ENCODE measurements around the gene ACTL6A. TPM values are rescaled to one million over a fixed set of nuclear protein-coding genes. Genes with fewer than 3 reads are reported as not detected.

The ACTL6A gene
- total RNA-seq, 2 experiments from 2014 or later = 19.0 to 19.3 TPM

DNA sequence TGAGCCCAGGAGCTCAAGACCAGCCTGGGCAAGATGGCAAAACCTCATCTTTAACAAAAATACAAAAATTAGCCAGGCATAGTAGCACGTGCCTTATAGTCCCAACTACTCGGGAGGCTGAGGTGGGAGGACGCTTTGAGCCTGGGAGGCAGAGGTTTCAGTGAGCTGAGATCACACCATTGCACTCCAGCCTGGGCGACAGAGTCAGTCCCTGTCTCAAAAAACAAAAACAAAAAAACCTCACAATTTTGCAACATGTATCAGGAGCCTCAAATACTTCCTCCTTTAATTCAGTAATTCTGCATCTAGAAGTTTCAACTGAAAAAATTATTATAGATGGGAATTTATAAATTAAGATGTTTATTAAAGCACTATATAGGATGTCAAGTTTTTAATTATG, 40.6 kb downstream of the ACTL6A start:
- DNase-seq = no peak
- Histone ChIP-seq H3K27ac (ENCODE audit: low read depth in 1 of 2, low read length in 2 of 2) (no peak overlapping the region), H3K27me3 (ENCODE audit: control insufficient read depth in 1 of 2, insufficient read depth in 2 of 2, low read length in 2 of 2) (no peaks in the 10 kb centered on the region), H3K36me3 (ENCODE audit: insufficient read depth, low read length) (peaks cover 31% of the 10 kb centered on the region), H3K4me1 (ENCODE audit: insufficient read depth, low read length) (peaks cover 17% of the 10 kb centered on the region), H3K9me3 (ENCODE audit: control insufficient read depth in 1 of 2, insufficient read depth in 1 of 2, low read length in 2 of 2) (no peaks in the 10 kb centered on the region), H3K4me3 (ENCODE audit: low read length) (no peak overlapping the region)
- no peak for ATAC-seq (ENCODE audit: poor library complexity)
- POLR2A ChIA-PET = interaction anchor here (0.6 kb wide), 1 partner anchor 30 kb away, joined by 3 read pairs; no protein-coding TSS in a partner anchor
- peaks cover 51% of the 10 kb centered on the region for H3K4me1 Mint-ChIP-seq (ENCODE audit: low read depth)
- H3K27me3 Mint-ChIP-seq = no peaks in the 10 kb centered on the region
- intact Hi-C loops (cut with DNase I, micrococcal nuclease) = loop anchor here in 1 of 2 experiments (5.0 kb wide), 2 partner anchors 256 to 456 kb away; partner anchors contain the start of genes MFN1 and PIK3CA
- TF ChIP-seq, protein P1, sequence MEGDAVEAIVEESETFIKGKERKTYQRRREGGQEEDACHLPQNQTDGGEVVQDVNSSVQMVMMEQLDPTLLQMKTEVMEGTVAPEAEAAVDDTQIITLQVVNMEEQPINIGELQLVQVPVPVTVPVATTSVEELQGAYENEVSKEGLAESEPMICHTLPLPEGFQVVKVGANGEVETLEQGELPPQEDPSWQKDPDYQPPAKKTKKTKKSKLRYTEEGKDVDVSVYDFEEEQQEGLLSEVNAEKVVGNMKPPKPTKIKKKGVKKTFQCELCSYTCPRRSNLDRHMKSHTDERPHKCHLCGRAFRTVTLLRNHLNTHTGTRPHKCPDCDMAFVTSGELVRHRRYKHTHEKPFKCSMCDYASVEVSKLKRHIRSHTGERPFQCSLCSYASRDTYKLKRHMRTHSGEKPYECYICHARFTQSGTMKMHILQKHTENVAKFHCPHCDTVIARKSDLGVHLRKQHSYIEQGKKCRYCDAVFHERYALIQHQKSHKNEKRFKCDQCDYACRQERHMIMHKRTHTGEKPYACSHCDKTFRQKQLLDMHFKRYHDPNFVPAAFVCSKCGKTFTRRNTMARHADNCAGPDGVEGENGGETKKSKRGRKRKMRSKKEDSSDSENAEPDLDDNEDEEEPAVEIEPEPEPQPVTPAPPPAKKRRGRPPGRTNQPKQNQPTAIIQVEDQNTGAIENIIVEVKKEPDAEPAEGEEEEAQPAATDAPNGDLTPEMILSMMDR (IDR thresholded peaks at IDR 0.05) = no peak
- H3K4me3 Mint-ChIP-seq = peak overlapping the region; percentile 91
- no peaks in the 10 kb centered on the region for H3K9me3 Mint-ChIP-seq
- peaks cover 57% of the 10 kb centered on the region for H3K36me3 Mint-ChIP-seq (ENCODE audit: low read depth)
- CTCF ChIA-PET = no interaction called here
- H3K27ac Mint-ChIP-seq = peak overlapping the region; percentile 95

DNA sequence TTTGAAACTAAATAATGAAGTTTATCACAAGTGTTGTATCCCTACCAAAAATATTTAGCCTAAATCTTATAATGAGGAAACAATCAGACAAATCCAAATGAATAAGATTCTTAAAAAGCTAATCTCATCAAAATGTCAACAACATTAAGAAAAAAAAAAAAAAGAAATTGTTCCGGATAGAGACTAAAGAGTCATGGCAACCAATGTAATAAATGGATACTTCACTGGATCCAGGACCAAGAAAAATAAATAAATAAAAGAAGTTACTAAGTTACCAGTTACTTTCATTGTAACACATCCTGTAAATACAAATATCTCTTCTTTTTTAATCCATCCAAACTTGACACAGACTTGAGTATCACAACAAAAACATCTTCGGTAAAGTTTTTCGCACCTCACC, 41.1 kb downstream of the ACTL6A start:
- no peaks in the 10 kb centered on the region for H3K9me3 ChIP-seq (ENCODE audit: control insufficient read depth in 1 of 2, insufficient read depth in 1 of 2, low read length in 2 of 2)
- DNase-seq (no peak), ATAC-seq (ENCODE audit: poor library complexity) (no peak)
- Mint-ChIP-seq H3K36me3 (ENCODE audit: low read depth) (peaks cover 54% of the 10 kb centered on the region), H3K27ac (peak overlapping the region; percentile 95), H3K4me3 (peak overlapping the region; percentile 91), H3K27me3 (no peaks in the 10 kb centered on the region), H3K9me3 (no peaks in the 10 kb centered on the region), H3K4me1 (ENCODE audit: low read depth) (peaks cover 54% of the 10 kb centered on the region)
- H3K36me3 ChIP-seq (ENCODE audit: insufficient read depth, low read length) = peaks cover 26% of the 10 kb centered on the region
- TF ChIP-seq, protein P1 (IDR thresholded peaks at IDR 0.05) = no peak
- CTCF ChIA-PET = no interaction called here
- H3K27me3 ChIP-seq (ENCODE audit: control insufficient read depth in 1 of 2, insufficient read depth in 2 of 2, low read length in 2 of 2) = no peaks in the 10 kb centered on the region
- peaks cover 17% of the 10 kb centered on the region for H3K4me1 ChIP-seq (ENCODE audit: insufficient read depth, low read length)
- H3K4me3 ChIP-seq (ENCODE audit: low read length) = peak overlapping the region; percentile 80
- POLR2A ChIA-PET = interaction anchor here (1.4 kb wide), 1 partner anchor 39 kb away, joined by 4 read pairs; no protein-coding TSS in a partner anchor
- intact Hi-C loops (cut with DNase I, micrococcal nuclease) = loop anchor here (1.0 to 5.0 kb wide), 6 partner anchors 40 to 457 kb away; partner anchors contain the start of genes ACTL6A (in 1 of the 2), MFN1 (in 1 of the 2), PIK3CA (in 1 of the 2) and USP13 (in 1 of the 2)
- H3K27ac ChIP-seq (ENCODE audit: low read depth in 1 of 2, low read length in 2 of 2) = peak overlapping the region; percentile 90 to 91

DNA sequence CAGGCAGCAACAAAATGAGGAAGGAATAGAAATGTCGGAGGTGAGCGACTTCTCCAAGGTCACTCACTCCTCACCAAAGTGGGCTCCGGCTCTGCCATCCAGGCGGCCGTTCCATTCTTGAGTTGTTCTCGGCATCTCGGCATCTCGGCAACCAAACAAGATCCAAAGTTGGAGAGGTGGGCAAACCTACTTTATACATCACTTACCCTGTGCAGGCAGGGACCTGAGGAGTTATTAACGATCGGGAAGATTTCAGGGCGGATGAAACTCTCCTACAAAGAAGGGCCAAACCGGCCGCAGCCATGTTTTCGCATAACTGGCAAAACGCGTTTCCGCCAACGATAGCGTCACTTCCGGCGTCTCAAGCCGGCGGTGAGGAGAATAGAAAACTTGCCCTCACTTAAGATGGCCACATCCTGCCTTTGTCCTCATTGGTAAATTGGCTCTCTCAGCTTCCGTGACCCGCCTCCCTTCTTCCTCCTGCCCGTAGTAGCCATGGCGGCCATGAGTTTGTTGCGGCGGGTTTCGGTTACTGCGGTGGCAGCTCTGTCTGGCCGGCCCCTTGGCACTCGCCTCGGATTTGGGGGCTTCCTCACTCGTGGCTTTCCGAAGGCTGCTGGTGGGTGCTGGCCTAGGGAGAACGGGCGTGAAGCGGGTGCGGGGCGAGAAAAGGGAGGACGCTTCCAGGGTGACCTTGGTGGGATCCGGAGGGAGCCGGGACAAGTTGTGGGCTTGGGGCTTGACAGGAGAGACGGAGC, 41.8 kb downstream of the ACTL6A start, which contains the start of the genes MRPL47 and NDUFB5:
MRPL47 (minus strand) TSS at position 318 of the 758 bp plus-strand sequence; CDS start at position 304, 14 bp downstream.
NDUFB5 (plus strand) TSS at position 474 of the 758 bp plus-strand sequence; CDS start at position 496, 22 bp downstream.
- H3K27me3 ChIP-seq (ENCODE audit: control insufficient read depth in 1 of 2, insufficient read depth in 2 of 2, low read length in 2 of 2) = no peaks in the 10 kb centered on the region
- TF ChIP-seq, protein P1 (IDR thresholded peaks at IDR 0.05) = no peak
- Mint-ChIP-seq H3K36me3 (ENCODE audit: low read depth) (peaks cover 51% of the 10 kb centered on the region), H3K27me3 (no peaks in the 10 kb centered on the region), H3K4me1 (ENCODE audit: low read depth) (peaks cover 56% of the 10 kb centered on the region), H3K9me3 (no peaks in the 10 kb centered on the region), H3K27ac (peak within 1 kb of the TSS; percentile 95), H3K4me3 (peak within 1 kb of the TSS; percentile 91)
- ChIA-PET POLR2A (interaction anchor here (0.7 to 1.5 kb wide), 15 partner anchors 8 to 998 kb away, joined by 3 to 19 read pairs (median 4); partner anchors contain the start of genes ACTL6A, TTC14, USP13 and ZMAT3), CTCF (interaction anchor here (0.6 to 1.4 kb wide), 3 partner anchors 27 to 45 kb away, joined by 3 to 5 read pairs (median 3); partner anchors contain the start of gene ACTL6A)
- peak within 1 kb of the TSS; percentile 90 to 91 for H3K27ac ChIP-seq (ENCODE audit: low read depth in 1 of 2, low read length in 2 of 2)
- intact Hi-C loops (cut with DNase I, micrococcal nuclease) = loop anchor here (1.0 to 5.0 kb wide), 8 partner anchors 40 to 1008 kb away; partner anchors contain the start of genes ACTL6A (in 1 of the 2), MFN1 (in 1 of the 2), PIK3CA (in 1 of the 2) and USP13 (in 1 of the 2)
- peaks cover 21% of the 10 kb centered on the region for H3K4me1 ChIP-seq (ENCODE audit: insufficient read depth, low read length)
- peaks cover 19% of the 10 kb centered on the region for H3K36me3 ChIP-seq (ENCODE audit: insufficient read depth, low read length)
- H3K4me3 ChIP-seq (ENCODE audit: low read length) = peak within 1 kb of the TSS; percentile 80
- H3K9me3 ChIP-seq (ENCODE audit: control insufficient read depth in 1 of 2, insufficient read depth in 1 of 2, low read length in 2 of 2) = no peaks in the 10 kb centered on the region
- peak; percentile 99 for ATAC-seq (ENCODE audit: poor library complexity)
- peak; percentile 84 to 98 (median 89) for DNase-seq

All from CD4-positive, alpha-beta T cell (primary cell).